WTC11 (cell line): ENCODE data around the gene KIFC3. TPM values are rescaled to one million over a fixed set of nuclear protein-coding genes. Genes with fewer than 3 reads are reported as not detected.

Experiments used
- ATAC-seq: fragments of 200-7000 bp; cut with Tn5 transposase; 2 replicates; pipeline ENCODE4 v1.10.0; 2021; ENCODE audit warnings: mild to moderate bottlenecking, moderate library complexity
- CTCF ChIA-PET: fragments of 300-600 bp; sonication (Branson Sonifier 250); formaldehyde crosslinking; loops from one replicate; lab custom pipeline; 2021; ENCODE audit warnings: antibody characterized with exemption; lab: Charles Lee
- POLR2A ChIA-PET: fragments of 350-600 bp; sonication (Branson Sonifier 250); formaldehyde crosslinking; loops from one replicate; lab custom pipeline; 2021; ENCODE audit warnings: antibody characterized with exemption; lab: Charles Lee
- DNase-seq: peaks from one replicate; pipeline ENCODE4 v3.0.0; 2021; ENCODE audit warnings: low spot score
- H3K27ac Mint-ChIP-seq: 2 replicates; pipeline ENCODE4 v1.8.0; 2021; ENCODE audit warnings: mixed read lengths
- H3K27me3 Mint-ChIP-seq: 2 replicates; pipeline ENCODE4 v1.8.0; 2021; ENCODE audit warnings: low read depth, mild to moderate bottlenecking, moderate library complexity, mixed read lengths
- H3K36me3 Mint-ChIP-seq: 2 replicates; pipeline ENCODE4 v1.8.0; 2021; ENCODE audit warnings: mixed read lengths
- H3K4me1 Mint-ChIP-seq: 2 replicates; pipeline ENCODE4 v1.8.0; 2022; ENCODE audit warnings: mixed read lengths
- H3K4me3 Mint-ChIP-seq: 2 replicates; pipeline ENCODE4 v1.8.0; 2021; ENCODE audit warnings: mild to moderate bottlenecking, moderate library complexity, mixed read lengths
- H3K9me3 Mint-ChIP-seq: 2 replicates; pipeline ENCODE4 v1.8.0; 2021; ENCODE audit warnings: mixed read lengths
- CREM ChIP-seq: sonication (generic); formaldehyde crosslinking; IDR thresholded peaks from 2 replicates; pipeline ENCODE4 v1.8.1; 2022; ENCODE audit warnings: mild to moderate bottlenecking, missing genetic modification reagents, moderate library complexity
- ESRRA ChIP-seq: sonication (generic); formaldehyde crosslinking; IDR thresholded peaks from 2 replicates; pipeline ENCODE4 v1.8.1; 2022; ENCODE audit warnings: mild to moderate bottlenecking, missing genetic modification reagents, borderline replicate concordance
- HMGA2 ChIP-seq: fragments of 250-450 bp; sonication (Bioruptor Pico); IDR thresholded peaks from 2 replicates; pipeline ENCODE4 v1.4.0; 2021; ENCODE audit warnings: mild to moderate bottlenecking, moderate library complexity
- KAT7 ChIP-seq: sonication (generic); formaldehyde crosslinking; IDR thresholded peaks from 2 replicates; pipeline ENCODE4 v1.8.1; 2023; ENCODE audit warnings: missing genetic modification reagents, mild to moderate bottlenecking, borderline replicate concordance
- NFYB ChIP-seq: sonication (generic); formaldehyde crosslinking; conservative IDR thresholded peaks from 2 replicates; pipeline ENCODE4 v1.8.0; 2022; ENCODE audit warnings: low read depth, missing genetic modification reagents
- NR1H2 ChIP-seq: sonication (generic); formaldehyde crosslinking; IDR thresholded peaks from 2 replicates; pipeline ENCODE4 v1.9.0; 2021; ENCODE audit warnings: mild to moderate bottlenecking, moderate library complexity, missing genetic modification reagents
- NR2C2 ChIP-seq: sonication (generic); formaldehyde crosslinking; IDR thresholded peaks from 2 replicates; pipeline ENCODE4 v1.8.0; 2022; ENCODE audit warnings: mild to moderate bottlenecking, missing genetic modification reagents
- NR3C1 ChIP-seq: sonication (generic); formaldehyde crosslinking; conservative IDR thresholded peaks from 2 replicates; pipeline ENCODE4 v1.8.1; 2023; ENCODE audit warnings: low read depth, mild to moderate bottlenecking, missing genetic modification reagents
- OVOL2 ChIP-seq: fragments of 250-450 bp; sonication (Bioruptor Pico); IDR thresholded peaks from 2 replicates; pipeline ENCODE4 v1.9.0; 2021; ENCODE audit warnings: mild to moderate bottlenecking, borderline replicate concordance
- SMAD4 ChIP-seq: sonication (generic); formaldehyde crosslinking; IDR thresholded peaks from 2 replicates; pipeline ENCODE4 v1.8.0; 2022; ENCODE audit warnings: mild to moderate bottlenecking, missing genetic modification reagents
- TEAD4 ChIP-seq: sonication (generic); formaldehyde crosslinking; IDR thresholded peaks from 2 replicates; pipeline ENCODE4 v1.8.0; 2022; ENCODE audit warnings: mild to moderate bottlenecking, missing genetic modification reagents
- TP53 ChIP-seq: sonication (generic); formaldehyde crosslinking; IDR thresholded peaks from 2 replicates; pipeline ENCODE4 v1.8.1; 2023; ENCODE audit warnings: mild to moderate bottlenecking, missing genetic modification reagents
- ZNF263 ChIP-seq: sonication (generic); formaldehyde crosslinking; IDR thresholded peaks from 2 replicates; pipeline ENCODE4 v1.8.1; 2022; ENCODE audit warnings: low read depth, mild to moderate bottlenecking, moderate library complexity, missing genetic modification reagents
- ZNF317 ChIP-seq: sonication (generic); formaldehyde crosslinking; IDR thresholded peaks from 2 replicates; pipeline ENCODE4 v1.8.1; 2023; ENCODE audit warnings: low read depth, mild to moderate bottlenecking, moderate library complexity, missing genetic modification reagents, borderline replicate concordance
- ZNF416 ChIP-seq: fragments of 250-450 bp; sonication (Bioruptor Pico); IDR thresholded peaks from 2 replicates; pipeline ENCODE4 v1.9.0; 2021; ENCODE audit warnings: mild to moderate bottlenecking, inconsistent platforms
- ZNF671 ChIP-seq: fragments of 250-450 bp; sonication (Bioruptor Pico); IDR thresholded peaks from 2 replicates; pipeline ENCODE4 v1.8.0; 2021; ENCODE audit warnings: mild to moderate bottlenecking
- total RNA-seq: library from RNA; stranded (reverse); gene quantifications from 3 replicates; pipeline ENCODE4 v1.2.3, GENCODE V29; 2021
- TF ChIP-seq, protein P1 (sequence below): sonication (generic); formaldehyde crosslinking; IDR thresholded peaks from 2 replicates; pipeline ENCODE4 v1.8.1; 2023; ENCODE audit warnings: mild to moderate bottlenecking, missing genetic modification reagents, moderate library complexity
- TF ChIP-seq, protein P2 (sequence below): sonication (generic); formaldehyde crosslinking; IDR thresholded peaks from 2 replicates; pipeline ENCODE4 v1.8.1; 2022; ENCODE audit warnings: missing genetic modification reagents, borderline replicate concordance
- TF ChIP-seq, protein P3 (sequence below): sonication (generic); formaldehyde crosslinking; IDR thresholded peaks from 2 replicates; pipeline ENCODE4 v1.8.0; 2022; ENCODE audit warnings: missing genetic modification reagents
- TF ChIP-seq, protein P4 (sequence below): sonication (generic); formaldehyde crosslinking; IDR thresholded peaks from 2 replicates; pipeline ENCODE4 v1.8.0; 2022; ENCODE audit warnings: mild to moderate bottlenecking, missing genetic modification reagents
- TF ChIP-seq, protein P5 (sequence below): sonication (generic); formaldehyde crosslinking; IDR thresholded peaks from 2 replicates; pipeline ENCODE4 v1.8.0; 2023; ENCODE audit warnings: mild to moderate bottlenecking, missing genetic modification reagents
- TF ChIP-seq, protein P6 (sequence below): sonication (generic); formaldehyde crosslinking; IDR thresholded peaks from 2 replicates; pipeline ENCODE4 v1.8.1; 2022; ENCODE audit warnings: low read depth, missing genetic modification reagents, borderline replicate concordance

The KIFC3 gene
- total RNA-seq, 1 experiment from 2014 or later: 11.6 TPM

DNA sequence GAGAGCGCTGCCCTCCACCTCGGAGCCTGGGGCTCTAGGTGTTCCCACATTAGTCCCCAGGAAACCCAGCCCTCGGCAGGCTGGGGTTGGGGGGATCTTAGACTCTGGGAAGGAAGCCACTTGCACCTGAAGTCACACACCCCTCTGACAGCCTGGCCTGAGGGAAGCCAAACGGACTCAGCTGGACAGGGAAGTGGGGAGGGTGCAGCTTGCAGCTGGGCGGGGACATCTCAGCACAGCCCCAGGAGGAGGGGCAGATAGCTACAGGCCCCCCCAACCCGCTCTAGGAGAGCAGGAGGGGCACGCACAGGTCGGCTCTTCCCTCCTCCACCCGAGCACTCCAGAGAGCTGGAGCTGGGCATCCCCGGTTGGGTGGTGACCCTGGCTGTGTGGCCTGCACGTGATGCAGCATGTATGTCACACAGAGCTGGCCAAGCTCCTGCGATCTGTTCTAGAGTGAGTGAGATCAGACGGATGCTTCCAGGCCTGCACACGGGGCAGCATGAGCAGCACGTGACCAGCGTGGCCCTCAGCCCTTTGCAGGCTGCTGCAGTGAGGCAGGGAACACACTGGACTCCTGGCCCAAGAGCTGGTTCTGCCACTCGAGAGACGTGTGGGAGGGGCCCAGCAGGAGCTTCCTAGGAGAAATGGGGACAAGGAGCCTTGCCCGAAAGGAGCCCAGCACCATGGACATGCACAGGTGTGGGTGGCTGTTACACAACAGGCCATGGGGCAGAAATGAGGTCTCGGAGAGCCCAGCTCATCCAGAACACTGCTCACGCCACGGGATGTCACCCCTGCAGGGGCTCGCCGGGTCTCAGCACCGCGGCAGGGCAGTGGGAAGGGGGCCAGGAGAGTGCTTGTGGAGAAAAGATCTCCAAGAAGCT lies 15.4 kb downstream of the KIFC3 start:
- peaks cover 6% of the 10 kb centered on the region; the same call in 1 of the 2 replicates for H3K4me1 Mint-ChIP-seq
- DNase-seq: no peak
- no peaks in the 10 kb centered on the region for H3K36me3 Mint-ChIP-seq
- TF ChIP-seq ESRRA (CRISPR knock-in tag) (no peak), OVOL2 (CRISPR knock-in tag) (no peak), TEAD4 (CRISPR knock-in tag) (no peak), ZNF671 (no peak), ZNF263 (CRISPR knock-in tag) (no peak), ZNF317 (CRISPR knock-in tag) (no peak), ZNF416 (CRISPR knock-in tag) (no peak)
- TF ChIP-seq, protein P1, sequence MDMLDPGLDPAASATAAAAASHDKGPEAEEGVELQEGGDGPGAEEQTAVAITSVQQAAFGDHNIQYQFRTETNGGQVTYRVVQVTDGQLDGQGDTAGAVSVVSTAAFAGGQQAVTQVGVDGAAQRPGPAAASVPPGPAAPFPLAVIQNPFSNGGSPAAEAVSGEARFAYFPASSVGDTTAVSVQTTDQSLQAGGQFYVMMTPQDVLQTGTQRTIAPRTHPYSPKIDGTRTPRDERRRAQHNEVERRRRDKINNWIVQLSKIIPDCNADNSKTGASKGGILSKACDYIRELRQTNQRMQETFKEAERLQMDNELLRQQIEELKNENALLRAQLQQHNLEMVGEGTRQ: no peak
- TF ChIP-seq, protein P2, sequence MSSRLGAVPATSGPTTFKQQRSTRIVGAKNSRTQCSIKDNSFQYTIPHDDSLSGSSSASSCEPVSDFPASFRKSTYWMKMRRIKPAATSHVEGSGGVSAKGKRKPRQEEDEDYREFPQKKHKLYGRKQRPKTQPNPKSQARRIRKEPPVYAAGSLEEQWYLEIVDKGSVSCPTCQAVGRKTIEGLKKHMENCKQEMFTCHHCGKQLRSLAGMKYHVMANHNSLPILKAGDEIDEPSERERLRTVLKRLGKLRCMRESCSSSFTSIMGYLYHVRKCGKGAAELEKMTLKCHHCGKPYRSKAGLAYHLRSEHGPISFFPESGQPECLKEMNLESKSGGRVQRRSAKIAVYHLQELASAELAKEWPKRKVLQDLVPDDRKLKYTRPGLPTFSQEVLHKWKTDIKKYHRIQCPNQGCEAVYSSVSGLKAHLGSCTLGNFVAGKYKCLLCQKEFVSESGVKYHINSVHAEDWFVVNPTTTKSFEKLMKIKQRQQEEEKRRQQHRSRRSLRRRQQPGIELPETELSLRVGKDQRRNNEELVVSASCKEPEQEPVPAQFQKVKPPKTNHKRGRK: no peak
- TF ChIP-seq, protein P3, sequence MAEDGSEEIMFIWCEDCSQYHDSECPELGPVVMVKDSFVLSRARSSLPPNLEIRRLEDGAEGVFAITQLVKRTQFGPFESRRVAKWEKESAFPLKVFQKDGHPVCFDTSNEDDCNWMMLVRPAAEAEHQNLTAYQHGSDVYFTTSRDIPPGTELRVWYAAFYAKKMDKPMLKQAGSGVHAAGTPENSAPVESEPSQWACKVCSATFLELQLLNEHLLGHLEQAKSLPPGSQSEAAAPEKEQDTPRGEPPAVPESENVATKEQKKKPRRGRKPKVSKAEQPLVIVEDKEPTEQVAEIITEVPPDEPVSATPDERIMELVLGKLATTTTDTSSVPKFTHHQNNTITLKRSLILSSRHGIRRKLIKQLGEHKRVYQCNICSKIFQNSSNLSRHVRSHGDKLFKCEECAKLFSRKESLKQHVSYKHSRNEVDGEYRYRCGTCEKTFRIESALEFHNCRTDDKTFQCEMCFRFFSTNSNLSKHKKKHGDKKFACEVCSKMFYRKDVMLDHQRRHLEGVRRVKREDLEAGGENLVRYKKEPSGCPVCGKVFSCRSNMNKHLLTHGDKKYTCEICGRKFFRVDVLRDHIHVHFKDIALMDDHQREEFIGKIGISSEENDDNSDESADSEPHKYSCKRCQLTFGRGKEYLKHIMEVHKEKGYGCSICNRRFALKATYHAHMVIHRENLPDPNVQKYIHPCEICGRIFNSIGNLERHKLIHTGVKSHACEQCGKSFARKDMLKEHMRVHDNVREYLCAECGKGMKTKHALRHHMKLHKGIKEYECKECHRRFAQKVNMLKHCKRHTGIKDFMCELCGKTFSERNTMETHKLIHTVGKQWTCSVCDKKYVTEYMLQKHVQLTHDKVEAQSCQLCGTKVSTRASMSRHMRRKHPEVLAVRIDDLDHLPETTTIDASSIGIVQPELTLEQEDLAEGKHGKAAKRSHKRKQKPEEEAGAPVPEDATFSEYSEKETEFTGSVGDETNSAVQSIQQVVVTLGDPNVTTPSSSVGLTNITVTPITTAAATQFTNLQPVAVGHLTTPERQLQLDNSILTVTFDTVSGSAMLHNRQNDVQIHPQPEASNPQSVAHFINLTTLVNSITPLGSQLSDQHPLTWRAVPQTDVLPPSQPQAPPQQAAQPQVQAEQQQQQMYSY (CRISPR knock-in tag): no peak
- TF ChIP-seq, protein P4, sequence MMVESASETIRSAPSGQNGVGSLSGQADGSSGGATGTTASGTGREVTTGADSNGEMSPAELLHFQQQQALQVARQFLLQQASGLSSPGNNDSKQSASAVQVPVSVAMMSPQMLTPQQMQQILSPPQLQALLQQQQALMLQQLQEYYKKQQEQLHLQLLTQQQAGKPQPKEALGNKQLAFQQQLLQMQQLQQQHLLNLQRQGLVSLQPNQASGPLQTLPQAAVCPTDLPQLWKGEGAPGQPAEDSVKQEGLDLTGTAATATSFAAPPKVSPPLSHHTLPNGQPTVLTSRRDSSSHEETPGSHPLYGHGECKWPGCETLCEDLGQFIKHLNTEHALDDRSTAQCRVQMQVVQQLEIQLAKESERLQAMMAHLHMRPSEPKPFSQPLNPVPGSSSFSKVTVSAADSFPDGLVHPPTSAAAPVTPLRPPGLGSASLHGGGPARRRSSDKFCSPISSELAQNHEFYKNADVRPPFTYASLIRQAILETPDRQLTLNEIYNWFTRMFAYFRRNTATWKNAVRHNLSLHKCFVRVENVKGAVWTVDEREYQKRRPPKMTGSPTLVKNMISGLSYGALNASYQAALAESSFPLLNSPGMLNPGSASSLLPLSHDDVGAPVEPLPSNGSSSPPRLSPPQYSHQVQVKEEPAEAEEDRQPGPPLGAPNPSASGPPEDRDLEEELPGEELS (CRISPR knock-in tag): no peak
- H3K27me3 Mint-ChIP-seq: no peaks in the 10 kb centered on the region
- no peaks in the 10 kb centered on the region for H3K9me3 Mint-ChIP-seq
- ATAC-seq: no peak
- POLR2A ChIA-PET: interaction anchor here (0.6 kb wide), 1 partner anchor 96 kb away, joined by 3 read pairs; no protein-coding TSS in a partner anchor
- no peak overlapping the region for H3K27ac Mint-ChIP-seq
- CTCF ChIA-PET: interaction anchor here (0.6 to 2.5 kb wide), 7 partner anchors 8 to 197 kb away, joined by 3 to 15 read pairs (median 5); no protein-coding TSS in a partner anchor
- H3K4me3 Mint-ChIP-seq: no peak overlapping the region

DNA sequence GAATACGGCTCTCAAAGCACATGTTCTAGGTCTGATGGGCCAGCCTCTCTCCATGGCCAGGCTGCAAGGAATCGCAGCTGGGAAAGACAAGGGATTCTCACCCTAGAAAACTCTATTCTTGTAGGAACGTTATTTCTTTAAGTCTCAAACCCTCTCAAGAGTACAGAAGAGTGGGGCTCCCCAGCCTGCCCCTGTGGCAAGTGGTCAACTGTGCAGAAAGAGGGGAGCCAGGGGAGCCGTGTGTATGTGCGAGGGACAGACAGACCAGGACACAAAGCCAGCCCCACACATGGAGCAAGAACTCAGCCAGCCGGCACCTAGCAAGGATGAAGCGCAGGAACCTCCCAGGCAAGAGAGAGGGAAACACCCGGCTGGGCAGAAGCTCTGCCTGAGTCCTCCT lies 16.4 kb downstream of the KIFC3 start:
- ChIA-PET POLR2A (no interaction called here), CTCF (interaction anchor here (0.6 to 2.2 kb wide), 3 partner anchors 9 to 11 kb away, joined by 3 to 11 read pairs (median 5); no protein-coding TSS in a partner anchor)
- Mint-ChIP-seq H3K4me3 (no peak overlapping the region), H3K9me3 (no peaks in the 10 kb centered on the region), H3K36me3 (no peaks in the 10 kb centered on the region), H3K27me3 (no peaks in the 10 kb centered on the region), H3K27ac (no peak overlapping the region), H3K4me1 (peaks cover 6% of the 10 kb centered on the region; the same call in 1 of the 2 replicates)
- ATAC-seq: no peak
- no peak for DNase-seq
- TF ChIP-seq NR1H2 (CRISPR knock-in tag) (no peak), NR2C2 (CRISPR knock-in tag) (no peak), NR3C1 (no peak), TP53 (no peak), ZNF263 (CRISPR knock-in tag) (no peak), HMGA2 (no peak), NFYB (CRISPR knock-in tag) (no peak), SMAD4 (no peak), CREM (CRISPR knock-in tag) (no peak), KAT7 (CRISPR knock-in tag) (no peak)
- TF ChIP-seq, protein P5, sequence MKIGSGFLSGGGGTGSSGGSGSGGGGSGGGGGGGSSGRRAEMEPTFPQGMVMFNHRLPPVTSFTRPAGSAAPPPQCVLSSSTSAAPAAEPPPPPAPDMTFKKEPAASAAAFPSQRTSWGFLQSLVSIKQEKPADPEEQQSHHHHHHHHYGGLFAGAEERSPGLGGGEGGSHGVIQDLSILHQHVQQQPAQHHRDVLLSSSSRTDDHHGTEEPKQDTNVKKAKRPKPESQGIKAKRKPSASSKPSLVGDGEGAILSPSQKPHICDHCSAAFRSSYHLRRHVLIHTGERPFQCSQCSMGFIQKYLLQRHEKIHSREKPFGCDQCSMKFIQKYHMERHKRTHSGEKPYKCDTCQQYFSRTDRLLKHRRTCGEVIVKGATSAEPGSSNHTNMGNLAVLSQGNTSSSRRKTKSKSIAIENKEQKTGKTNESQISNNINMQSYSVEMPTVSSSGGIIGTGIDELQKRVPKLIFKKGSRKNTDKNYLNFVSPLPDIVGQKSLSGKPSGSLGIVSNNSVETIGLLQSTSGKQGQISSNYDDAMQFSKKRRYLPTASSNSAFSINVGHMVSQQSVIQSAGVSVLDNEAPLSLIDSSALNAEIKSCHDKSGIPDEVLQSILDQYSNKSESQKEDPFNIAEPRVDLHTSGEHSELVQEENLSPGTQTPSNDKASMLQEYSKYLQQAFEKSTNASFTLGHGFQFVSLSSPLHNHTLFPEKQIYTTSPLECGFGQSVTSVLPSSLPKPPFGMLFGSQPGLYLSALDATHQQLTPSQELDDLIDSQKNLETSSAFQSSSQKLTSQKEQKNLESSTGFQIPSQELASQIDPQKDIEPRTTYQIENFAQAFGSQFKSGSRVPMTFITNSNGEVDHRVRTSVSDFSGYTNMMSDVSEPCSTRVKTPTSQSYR (CRISPR knock-in tag): no peak
- TF ChIP-seq, protein P6, sequence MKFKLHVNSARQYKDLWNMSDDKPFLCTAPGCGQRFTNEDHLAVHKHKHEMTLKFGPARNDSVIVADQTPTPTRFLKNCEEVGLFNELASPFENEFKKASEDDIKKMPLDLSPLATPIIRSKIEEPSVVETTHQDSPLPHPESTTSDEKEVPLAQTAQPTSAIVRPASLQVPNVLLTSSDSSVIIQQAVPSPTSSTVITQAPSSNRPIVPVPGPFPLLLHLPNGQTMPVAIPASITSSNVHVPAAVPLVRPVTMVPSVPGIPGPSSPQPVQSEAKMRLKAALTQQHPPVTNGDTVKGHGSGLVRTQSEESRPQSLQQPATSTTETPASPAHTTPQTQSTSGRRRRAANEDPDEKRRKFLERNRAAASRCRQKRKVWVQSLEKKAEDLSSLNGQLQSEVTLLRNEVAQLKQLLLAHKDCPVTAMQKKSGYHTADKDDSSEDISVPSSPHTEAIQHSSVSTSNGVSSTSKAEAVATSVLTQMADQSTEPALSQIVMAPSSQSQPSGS (CRISPR knock-in tag): no peak
